Cardiac fibroblast (primary cell): ENCODE measurements around the gene SH3RF3.

Experiments
- DNase-seq, 2 donors: peaks; one replicate each; pipeline versions ENCODE4 v3.0.0 to v3.0.0-alpha.2; 2010; ENCODE audit warnings: low read depth in 2 of 2
- H3K4me3 ChIP-seq, 2 donors: replicated peaks in 1 of 2; 1 replicate in 1 of 2; 2 replicates in 1 of 2; pipeline ENCODE4 v1.5.1; 2011; ENCODE audit warnings: low read depth in 2 of 2, low read length in 2 of 2, mild to moderate bottlenecking in 2 of 2, moderate library complexity in 1 of 2
- TF ChIP-seq, protein P1 (sequence below): IDR thresholded peaks from one replicate; pipeline ENCODE4 v1.5.1; 2011; ENCODE audit warnings: low read depth, mild to moderate bottlenecking, low read length, inconsistent platforms

SH3RF3 gene

DNA sequence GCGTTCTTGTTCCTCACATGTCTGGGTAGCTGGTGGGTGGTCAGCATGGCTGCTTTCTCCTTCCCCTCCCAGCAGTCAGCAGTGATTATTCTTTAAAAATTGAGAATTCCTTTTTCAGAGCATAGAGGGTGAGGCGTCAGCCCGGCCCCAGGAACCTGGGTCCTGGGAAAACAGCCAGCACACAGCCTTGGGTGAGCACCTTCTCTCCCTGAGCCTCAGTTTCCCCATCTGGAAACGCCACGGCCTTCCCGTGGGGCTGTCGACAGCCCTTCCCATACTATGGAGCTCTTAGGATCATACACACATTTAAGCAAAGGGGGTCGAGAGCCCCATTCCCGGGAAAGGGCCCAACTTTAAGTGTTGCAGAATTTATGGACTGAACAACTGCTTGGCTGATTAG, 73.5 kb downstream of the SH3RF3 start:
- TF ChIP-seq, protein P1, sequence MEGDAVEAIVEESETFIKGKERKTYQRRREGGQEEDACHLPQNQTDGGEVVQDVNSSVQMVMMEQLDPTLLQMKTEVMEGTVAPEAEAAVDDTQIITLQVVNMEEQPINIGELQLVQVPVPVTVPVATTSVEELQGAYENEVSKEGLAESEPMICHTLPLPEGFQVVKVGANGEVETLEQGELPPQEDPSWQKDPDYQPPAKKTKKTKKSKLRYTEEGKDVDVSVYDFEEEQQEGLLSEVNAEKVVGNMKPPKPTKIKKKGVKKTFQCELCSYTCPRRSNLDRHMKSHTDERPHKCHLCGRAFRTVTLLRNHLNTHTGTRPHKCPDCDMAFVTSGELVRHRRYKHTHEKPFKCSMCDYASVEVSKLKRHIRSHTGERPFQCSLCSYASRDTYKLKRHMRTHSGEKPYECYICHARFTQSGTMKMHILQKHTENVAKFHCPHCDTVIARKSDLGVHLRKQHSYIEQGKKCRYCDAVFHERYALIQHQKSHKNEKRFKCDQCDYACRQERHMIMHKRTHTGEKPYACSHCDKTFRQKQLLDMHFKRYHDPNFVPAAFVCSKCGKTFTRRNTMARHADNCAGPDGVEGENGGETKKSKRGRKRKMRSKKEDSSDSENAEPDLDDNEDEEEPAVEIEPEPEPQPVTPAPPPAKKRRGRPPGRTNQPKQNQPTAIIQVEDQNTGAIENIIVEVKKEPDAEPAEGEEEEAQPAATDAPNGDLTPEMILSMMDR, result no peak
- H3K4me3 ChIP-seq, result no peak overlapping the region
- DNase-seq, result no peak

DNA sequence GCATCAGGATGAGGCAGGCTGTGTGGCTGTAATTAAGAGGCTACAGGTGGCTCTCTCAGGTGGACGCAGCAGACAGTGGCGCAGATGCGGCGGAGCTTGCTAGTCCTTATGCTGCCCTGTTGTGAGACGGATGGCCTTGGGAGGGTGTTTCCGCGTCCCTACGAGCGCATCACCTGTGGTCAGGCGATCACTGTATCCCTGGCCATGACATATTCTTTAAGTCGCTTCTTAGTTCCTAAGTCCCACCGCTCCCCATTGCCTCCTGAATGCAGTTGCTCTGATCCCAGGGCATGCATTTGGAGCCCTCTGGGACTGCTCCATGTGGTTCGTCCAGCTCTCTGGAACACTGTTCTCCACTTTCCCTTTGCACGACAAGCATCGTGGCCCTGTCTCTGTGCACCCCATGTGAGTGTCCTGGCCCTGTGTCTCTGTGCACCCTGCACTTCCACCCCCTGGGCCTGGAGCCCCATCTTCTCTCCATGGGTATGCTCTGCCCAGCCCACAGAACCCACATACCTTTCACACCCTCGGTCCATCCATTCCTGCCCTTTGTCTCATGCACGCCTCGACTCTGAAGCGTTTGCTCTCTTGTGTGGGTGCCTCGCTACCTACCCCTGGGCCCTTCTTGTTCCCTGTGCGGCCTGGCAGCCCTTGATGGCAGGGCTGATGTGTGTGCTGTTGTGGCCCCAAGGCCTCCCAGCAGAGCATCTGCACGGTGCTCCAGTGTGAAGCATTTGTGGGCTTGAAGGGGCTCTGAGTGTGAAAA, 74.4 kb downstream of the SH3RF3 start:
- no peak for DNase-seq
- H3K4me3 ChIP-seq, result no peak overlapping the region
- TF ChIP-seq, protein P1, result no peak

DNA sequence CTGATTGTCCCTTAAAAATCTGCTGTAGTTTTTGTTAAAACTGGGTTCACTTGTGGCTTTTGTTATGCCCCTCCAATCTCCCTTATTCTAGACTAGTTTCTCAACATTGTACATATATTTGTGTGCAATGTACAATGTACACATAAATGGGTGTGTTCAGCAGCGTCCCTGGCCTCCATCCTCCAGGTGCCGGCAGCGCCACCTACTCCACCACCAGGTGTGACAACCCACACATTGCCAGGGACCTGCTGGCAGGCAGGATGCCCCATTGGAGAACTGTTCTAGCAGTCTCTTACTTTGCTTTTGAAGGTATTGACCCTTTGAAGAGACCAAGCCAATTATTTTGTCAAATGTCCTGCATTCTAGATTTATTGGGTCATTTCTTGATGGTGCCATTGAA, 75.4 kb downstream of the SH3RF3 start:
- TF ChIP-seq, protein P1, result no peak
- no peak for DNase-seq
- H3K4me3 ChIP-seq, result no peak overlapping the region

DNA sequence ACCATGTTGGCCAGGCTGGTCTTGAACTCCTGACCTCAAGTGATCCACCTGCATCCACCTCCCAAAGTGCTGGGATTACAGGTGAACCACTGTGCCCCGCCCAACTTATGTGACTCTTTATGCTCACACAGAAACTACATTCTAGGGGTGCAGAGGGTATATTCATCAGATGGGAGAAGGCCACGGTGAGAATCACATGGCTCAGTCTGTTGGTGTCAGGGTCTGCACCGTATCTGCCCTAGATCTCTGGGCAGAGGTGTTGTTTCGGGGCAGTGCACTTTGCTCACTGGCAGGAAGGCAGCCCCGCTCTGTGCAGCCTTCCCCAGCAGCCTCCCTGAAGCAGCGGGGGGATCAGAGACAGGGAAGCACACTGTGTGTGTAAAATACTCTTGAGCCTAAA, 76.4 kb downstream of the SH3RF3 start:
- TF ChIP-seq, protein P1, result no peak
- no peak overlapping the region for H3K4me3 ChIP-seq
- DNase-seq, result no peak

DNA sequence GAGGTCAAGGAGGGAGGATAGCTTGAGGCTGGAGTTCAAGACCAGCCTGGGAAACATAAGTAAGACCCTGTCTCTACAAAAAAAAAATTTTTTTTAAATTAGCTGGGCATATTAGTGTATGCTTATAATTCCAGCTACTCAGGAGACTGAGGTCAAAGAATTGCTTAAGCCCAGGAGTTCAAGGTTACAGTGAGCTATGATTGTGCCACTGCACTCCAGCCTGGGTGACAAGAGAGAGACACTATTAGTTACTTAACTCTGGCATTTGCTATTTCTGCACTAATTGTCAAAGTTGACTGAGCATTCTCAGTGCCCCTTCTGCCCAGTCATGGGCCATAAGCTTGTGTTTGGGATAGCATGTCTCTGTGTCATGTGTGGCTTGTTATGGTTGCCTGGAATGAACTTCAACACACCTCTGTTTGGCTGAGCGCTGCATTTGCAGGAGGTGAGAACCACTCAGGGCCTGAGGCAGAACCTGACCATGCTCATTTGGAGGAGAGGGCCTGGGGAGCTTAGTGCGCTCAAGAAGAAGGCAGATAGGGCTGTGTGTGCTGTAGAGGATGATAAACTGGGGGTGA, 77.7 kb downstream of the SH3RF3 start:
- no peak for DNase-seq
- H3K4me3 ChIP-seq, result no peak overlapping the region
- TF ChIP-seq, protein P1, result no peak

DNA sequence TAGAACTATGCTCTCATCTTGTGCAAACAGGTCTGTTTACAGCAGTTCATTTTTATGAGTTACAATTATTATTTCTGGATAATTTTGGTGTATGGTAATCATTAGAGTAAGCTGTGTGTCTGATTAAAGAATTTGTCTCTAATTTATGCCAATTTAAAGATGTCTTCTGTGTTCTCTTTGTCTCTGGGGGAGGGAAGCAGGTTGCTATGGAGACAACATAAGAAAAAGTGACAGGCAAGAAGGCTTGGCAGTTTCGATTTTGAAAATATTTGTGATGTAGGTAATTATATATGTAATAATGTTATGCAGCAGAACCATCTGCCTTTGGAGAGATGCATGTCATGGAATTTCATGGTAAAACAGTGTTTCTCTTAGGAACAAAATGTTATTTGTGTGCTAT, 78.2 kb downstream of the SH3RF3 start:
- H3K4me3 ChIP-seq, result no peak overlapping the region
- TF ChIP-seq, protein P1, result no peak
- DNase-seq, result no peak
